GM21526 (cell line): ENCODE results near the gene TRIM62.
"Not testable (repeated sequence)": the region's sequence is repeated elsewhere in the genome, so short reads cannot be mapped to it uniquely, and the experiment has no call there.

ENCODE experiments used
- ATAC-seq: cut with Tn5 transposase; IDR thresholded peaks from one replicate; pipeline ENCODE4 v1.9.1; 2021; ENCODE audit warnings: moderate library complexity; ENCODE audit not compliant: unreplicated experiment, low FRiP score

Gene TRIM62

GRCh38 chr1:33117440-33118085 lies 64.3 kb downstream of the TRIM62 start:
- ATAC-seq = no peak

- ATAC-seq = no peak
These were observed 69.9 kb downstream of the TRIM62 start for GRCh38 chr1:33111965-33112364.

GRCh38 chr1:33110477-33110876 lies 71.4 kb downstream of the TRIM62 start:
- no peak for ATAC-seq

- ATAC-seq = not testable (repeated sequence)
These were observed 81.8 kb downstream of the TRIM62 start for GRCh38 chr1:33100119-33100415.

- no peak for ATAC-seq
These were observed 82.3 kb downstream of the TRIM62 start for GRCh38 chr1:33099290-33100118.

- ATAC-seq = no peak
These were observed 83.5 kb downstream of the TRIM62 start for GRCh38 chr1:33098371-33098770.

GRCh38 chr1:33097762-33098161 lies 84.1 kb downstream of the TRIM62 start:
- ATAC-seq = no peak

- no peak for ATAC-seq
These were observed 84.7 kb downstream of the TRIM62 start for GRCh38 chr1:33097137-33097611.

GRCh38 chr1:33096363-33097005 lies 85.4 kb downstream of the TRIM62 start:
- no peak for ATAC-seq
